ENCODE data around the gene ATRX.
"Not testable (repeated sequence)": the region's sequence is repeated elsewhere in the genome, so short reads cannot be mapped to it uniquely, and the experiment has no call there.

Gene ATRX

DNA sequence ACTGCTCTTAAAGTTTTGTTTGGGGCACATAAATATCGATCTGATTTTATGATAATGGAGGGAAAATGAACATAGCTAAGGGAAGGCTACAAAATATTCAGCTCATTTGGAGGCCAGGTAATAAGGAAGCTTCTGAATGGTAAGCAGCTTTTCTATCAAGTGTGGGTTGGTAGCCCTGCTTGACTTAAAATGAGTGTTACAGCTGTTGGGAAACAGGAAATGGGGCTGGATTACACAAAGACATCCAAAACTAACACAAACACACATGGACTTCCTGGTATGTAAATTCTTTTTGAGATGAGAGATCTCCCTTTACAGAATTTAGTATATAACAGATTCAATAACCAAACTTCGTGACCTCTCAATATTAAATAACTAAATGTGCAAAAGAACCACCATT is 280.8 kb downstream of the ATRX start:
- Histone ChIP-seq H4K91ac (ENCODE audit: low read depth, low read length) (no peak overlapping the region), H3K27ac (ENCODE audit: low read depth, low read length) (no peak overlapping the region), H4K8ac (ENCODE audit: low read depth, low read length) (no peak overlapping the region), H3K4me2 (ENCODE audit: low read length) (no peak overlapping the region), H3K23ac (ENCODE audit: low read length) (no peak overlapping the region), H2BK120ac (ENCODE audit: insufficient read depth, low read length, poor library complexity) (no peak overlapping the region), H3K9ac (ENCODE audit: low read length) (no peak overlapping the region), H2AK5ac (ENCODE audit: low read length) (no peak overlapping the region), H3K18ac (ENCODE audit: low read length) (no peak overlapping the region), H3K9me3 (ENCODE audit: insufficient read depth, low read depth, low read length) (no peaks in the 10 kb centered on the region), H3K27me3 (ENCODE audit: insufficient read depth, low read length) (no peaks in the 10 kb centered on the region), H3K4me3 (ENCODE audit: low read depth, low read length) (no peak overlapping the region), H2BK5ac (ENCODE audit: low read depth, low read length, poor library complexity) (no peak overlapping the region), H3K36me3 (ENCODE audit: control insufficient read depth in 1 of 2, insufficient read depth in 2 of 2, low read length in 2 of 2) (peaks cover 5 to 8% of the 10 kb centered on the region in 2 experiments), H3K14ac (ENCODE audit: low read length) (no peak overlapping the region), H3K79me2 (ENCODE audit: control insufficient read depth, insufficient read depth, low read length, poor library complexity) (no peaks in the 10 kb centered on the region), H2BK12ac (ENCODE audit: low read length) (no peak overlapping the region), H3K4ac (ENCODE audit: low read depth, low read length) (no peak overlapping the region), H3K4me1 (ENCODE audit: control insufficient read depth in 1 of 2, insufficient read depth in 2 of 2, low read length in 2 of 2) (no peaks in the 10 kb centered on the region), H4K12ac (ENCODE audit: low read depth, low read length) (no peak overlapping the region), H3K79me1 (ENCODE audit: low read length) (no peaks in the 10 kb centered on the region), H2AFZ (ENCODE audit: insufficient read depth, low read length, poor library complexity) (no peak overlapping the region)
- peak in 1 of 2 donors; percentile 3 for DNase-seq
- WGBS (ENCODE audit: extremely low coverage, insufficient coverage, insufficient read length): no CpG with 5 or more reads among the region's 2 CpGs

DNA sequence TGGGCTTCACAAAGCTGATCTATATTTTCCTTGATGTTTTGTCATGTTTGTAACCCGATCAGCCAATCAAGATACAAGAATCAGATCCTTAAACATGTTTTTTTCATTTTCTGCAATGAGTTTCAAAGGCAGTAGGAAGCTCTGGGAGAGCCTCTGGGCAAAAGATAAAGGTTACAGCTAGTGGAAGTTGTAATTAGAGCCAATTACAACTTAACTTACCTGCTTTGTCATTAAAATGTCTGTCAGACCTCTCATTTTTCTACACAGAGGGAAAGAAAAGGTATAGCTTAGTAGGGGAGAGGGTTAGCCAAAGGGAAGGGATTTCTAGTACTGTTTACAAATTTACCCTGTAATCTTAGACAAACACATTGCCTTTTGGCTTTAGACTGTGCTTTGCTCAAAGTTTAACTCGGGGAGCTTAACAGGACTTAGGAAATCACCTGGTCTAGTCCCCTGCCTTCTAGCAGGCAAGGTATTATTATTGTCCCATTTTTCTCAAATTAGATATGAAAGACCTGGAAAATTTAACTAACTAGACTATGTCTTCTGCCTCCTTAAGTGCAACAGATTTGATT is 283.0 kb downstream of the ATRX start:
- H3K27me3 ChIP-seq (ENCODE audit: insufficient read depth, low read length): no peaks in the 10 kb centered on the region
- H4K8ac ChIP-seq (ENCODE audit: low read depth, low read length): no peak overlapping the region
- no peak overlapping the region for H2AK5ac ChIP-seq (ENCODE audit: low read length)
- H2AFZ ChIP-seq (ENCODE audit: insufficient read depth, low read length, poor library complexity): no peak overlapping the region
- H3K4me2 ChIP-seq (ENCODE audit: low read length): no peak overlapping the region
- no peak overlapping the region for H3K4me3 ChIP-seq (ENCODE audit: low read depth, low read length)
- H3K18ac ChIP-seq (ENCODE audit: low read length): no peak overlapping the region
- no peaks in the 10 kb centered on the region for H3K79me2 ChIP-seq (ENCODE audit: control insufficient read depth, insufficient read depth, low read length, poor library complexity)
- H3K79me1 ChIP-seq (ENCODE audit: low read length): no peaks in the 10 kb centered on the region
- no peak overlapping the region for H4K12ac ChIP-seq (ENCODE audit: low read depth, low read length)
- no peak for DNase-seq
- H3K14ac ChIP-seq (ENCODE audit: low read length): no peak overlapping the region
- no peaks in the 10 kb centered on the region for H3K36me3 ChIP-seq (ENCODE audit: control insufficient read depth in 1 of 2, insufficient read depth in 2 of 2, low read length in 2 of 2)
- no peak overlapping the region for H3K23ac ChIP-seq (ENCODE audit: low read length)
- WGBS (ENCODE audit: extremely low coverage, insufficient coverage, insufficient read length): no CpG with 5 or more reads among the region's 2 CpGs
- no peak overlapping the region for H2BK5ac ChIP-seq (ENCODE audit: low read depth, low read length, poor library complexity)
- H3K4me1 ChIP-seq (ENCODE audit: control insufficient read depth in 1 of 2, insufficient read depth in 2 of 2, low read length in 2 of 2): no peaks in the 10 kb centered on the region
- H3K27ac ChIP-seq (ENCODE audit: low read depth, low read length): no peak overlapping the region
- no peak overlapping the region for H3K4ac ChIP-seq (ENCODE audit: low read depth, low read length)
- H3K9ac ChIP-seq (ENCODE audit: low read length): no peak overlapping the region
- H3K9me3 ChIP-seq (ENCODE audit: insufficient read depth, low read depth, low read length): no peaks in the 10 kb centered on the region
- H2BK120ac ChIP-seq (ENCODE audit: insufficient read depth, low read length, poor library complexity): no peak overlapping the region
- no peak overlapping the region for H4K91ac ChIP-seq (ENCODE audit: low read depth, low read length)
- no peak overlapping the region for H2BK12ac ChIP-seq (ENCODE audit: low read length)

DNA sequence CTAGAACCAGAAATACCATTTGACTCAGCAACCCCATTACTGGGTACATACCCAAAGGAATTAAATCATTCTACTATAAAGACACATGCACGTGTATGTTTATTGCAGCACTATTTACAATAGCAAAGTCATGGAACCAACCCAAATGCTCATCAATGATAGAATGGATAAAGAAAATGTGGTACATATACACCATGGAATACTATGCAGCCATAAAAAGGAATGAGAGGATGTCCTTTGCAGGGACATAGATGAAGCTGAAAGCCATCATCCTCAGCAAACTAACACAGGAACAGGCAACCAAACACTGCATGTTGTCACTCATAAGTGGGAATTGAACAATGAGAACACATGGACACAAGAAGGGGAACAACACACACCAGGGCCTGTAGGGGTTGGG is 285.9 kb downstream of the ATRX start:
- H3K79me2 ChIP-seq (ENCODE audit: control insufficient read depth, insufficient read depth, low read length, poor library complexity); H3K36me3 ChIP-seq (ENCODE audit: control insufficient read depth in 1 of 2, insufficient read depth in 2 of 2, low read length in 2 of 2); H3K79me1 ChIP-seq (ENCODE audit: low read length); H3K23ac ChIP-seq (ENCODE audit: low read length); H4K12ac ChIP-seq (ENCODE audit: low read depth, low read length); H2BK120ac ChIP-seq (ENCODE audit: insufficient read depth, low read length, poor library complexity); H3K9me3 ChIP-seq (ENCODE audit: insufficient read depth, low read depth, low read length); DNase-seq; H3K4me3 ChIP-seq (ENCODE audit: low read depth, low read length); H2BK5ac ChIP-seq (ENCODE audit: low read depth, low read length, poor library complexity); H3K4me1 ChIP-seq (ENCODE audit: control insufficient read depth in 1 of 2, insufficient read depth in 2 of 2, low read length in 2 of 2); H3K14ac ChIP-seq (ENCODE audit: low read length); H3K27me3 ChIP-seq (ENCODE audit: insufficient read depth, low read length); H3K4me2 ChIP-seq (ENCODE audit: low read length); H3K9ac ChIP-seq (ENCODE audit: low read length); H4K91ac ChIP-seq (ENCODE audit: low read depth, low read length); H2AFZ ChIP-seq (ENCODE audit: insufficient read depth, low read length, poor library complexity); H4K8ac ChIP-seq (ENCODE audit: low read depth, low read length); H3K18ac ChIP-seq (ENCODE audit: low read length); H3K4ac ChIP-seq (ENCODE audit: low read depth, low read length); H2AK5ac ChIP-seq (ENCODE audit: low read length); H3K27ac ChIP-seq (ENCODE audit: low read depth, low read length); H2BK12ac ChIP-seq (ENCODE audit: low read length): not testable (repeated sequence)
- no CpG with 5 or more reads among the region's 1 CpG for WGBS (ENCODE audit: extremely low coverage, insufficient coverage, insufficient read length)

DNA sequence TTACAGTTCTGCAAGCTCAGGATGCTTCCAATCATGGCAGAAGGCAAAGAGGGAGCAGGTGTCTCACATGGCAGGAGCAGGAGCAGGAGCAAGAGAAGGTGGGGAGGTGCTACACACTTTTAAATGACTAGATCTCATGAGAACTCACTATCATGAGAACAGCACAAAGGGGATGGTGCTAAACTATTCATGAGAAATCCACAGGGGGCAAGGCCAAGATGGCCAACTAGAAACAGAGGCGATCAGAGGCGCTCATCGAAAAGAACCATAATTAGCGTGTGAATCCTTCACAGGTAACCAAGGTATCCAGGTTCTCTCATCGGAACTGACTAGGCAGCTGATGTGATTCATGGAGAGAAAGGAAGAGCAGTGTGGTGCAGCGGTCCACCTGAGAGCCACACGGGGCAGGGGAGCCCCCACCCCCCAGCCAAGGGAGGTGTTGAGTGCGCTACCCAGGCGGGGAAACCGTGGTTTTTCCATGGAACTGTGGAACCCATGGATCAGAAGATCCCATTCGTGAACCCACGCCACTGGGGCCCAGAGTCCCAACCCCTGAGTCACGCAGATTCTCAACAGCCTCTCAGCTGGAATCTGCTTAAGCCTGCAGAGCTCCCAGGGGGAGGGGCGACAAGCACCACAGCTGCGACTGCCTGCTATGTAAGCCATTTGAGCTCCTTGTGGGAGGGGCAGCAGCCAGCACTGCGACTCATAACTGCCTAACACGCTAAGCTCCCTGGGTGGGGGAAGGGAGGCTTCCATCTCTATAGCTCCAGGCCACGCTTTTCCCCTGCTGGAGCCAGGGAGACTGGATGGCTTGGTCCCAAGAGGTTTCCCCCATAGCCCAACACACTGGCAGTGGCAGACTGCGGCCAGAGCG is 292.1 kb downstream of the ATRX start:
- peaks cover 2% of the 10 kb centered on the region for H3K79me1 ChIP-seq (ENCODE audit: low read length)
- no peak overlapping the region for H3K27ac ChIP-seq (ENCODE audit: low read depth, low read length)
- H3K4me2 ChIP-seq (ENCODE audit: low read length): no peak overlapping the region
- H4K12ac ChIP-seq (ENCODE audit: low read depth, low read length): no peak overlapping the region
- H4K8ac ChIP-seq (ENCODE audit: low read depth, low read length): peak overlapping the region; percentile 60
- H3K27me3 ChIP-seq (ENCODE audit: insufficient read depth, low read length): no peaks in the 10 kb centered on the region
- peak; percentile 52 to 61 for DNase-seq
- H3K9ac ChIP-seq (ENCODE audit: low read length): no peak overlapping the region
- no peak overlapping the region for H3K4me3 ChIP-seq (ENCODE audit: low read depth, low read length)
- H2BK5ac ChIP-seq (ENCODE audit: low read depth, low read length, poor library complexity): no peak overlapping the region
- no peak overlapping the region for H2BK12ac ChIP-seq (ENCODE audit: low read length)
- H2AFZ ChIP-seq (ENCODE audit: insufficient read depth, low read length, poor library complexity): no peak overlapping the region
- H3K23ac ChIP-seq (ENCODE audit: low read length): no peak overlapping the region
- no peak overlapping the region for H3K4ac ChIP-seq (ENCODE audit: low read depth, low read length)
- no CpG with 5 or more reads among the region's 20 CpGs for WGBS (ENCODE audit: extremely low coverage, insufficient coverage, insufficient read length)
- no peak overlapping the region for H3K18ac ChIP-seq (ENCODE audit: low read length)
- H3K14ac ChIP-seq (ENCODE audit: low read length): no peak overlapping the region
- no peak overlapping the region for H2AK5ac ChIP-seq (ENCODE audit: low read length)
- H3K36me3 ChIP-seq (ENCODE audit: control insufficient read depth in 1 of 2, insufficient read depth in 2 of 2, low read length in 2 of 2): no peaks in the 10 kb centered on the region
- no peak overlapping the region for H4K91ac ChIP-seq (ENCODE audit: low read depth, low read length)
- no peak overlapping the region for H2BK120ac ChIP-seq (ENCODE audit: insufficient read depth, low read length, poor library complexity)
- peaks cover 4 to 8% of the 10 kb centered on the region in 2 experiments for H3K4me1 ChIP-seq (ENCODE audit: control insufficient read depth in 1 of 2, insufficient read depth in 2 of 2, low read length in 2 of 2)
- H3K79me2 ChIP-seq (ENCODE audit: control insufficient read depth, insufficient read depth, low read length, poor library complexity): no peaks in the 10 kb centered on the region
- no peaks in the 10 kb centered on the region for H3K9me3 ChIP-seq (ENCODE audit: insufficient read depth, low read depth, low read length)

Measured in trophoblast cell (in vitro differentiated cells and primary cell).